GM10847 (cell line): ENCODE results near the gene ABCC9.

Experiments used
- POLR2A ChIP-seq: IDR thresholded peaks from 2 replicates; pipeline ENCODE4 v1.6.1; 2011; ENCODE audit not compliant: insufficient read length; ENCODE audit errors: extremely low read depth

Gene ABCC9

DNA sequence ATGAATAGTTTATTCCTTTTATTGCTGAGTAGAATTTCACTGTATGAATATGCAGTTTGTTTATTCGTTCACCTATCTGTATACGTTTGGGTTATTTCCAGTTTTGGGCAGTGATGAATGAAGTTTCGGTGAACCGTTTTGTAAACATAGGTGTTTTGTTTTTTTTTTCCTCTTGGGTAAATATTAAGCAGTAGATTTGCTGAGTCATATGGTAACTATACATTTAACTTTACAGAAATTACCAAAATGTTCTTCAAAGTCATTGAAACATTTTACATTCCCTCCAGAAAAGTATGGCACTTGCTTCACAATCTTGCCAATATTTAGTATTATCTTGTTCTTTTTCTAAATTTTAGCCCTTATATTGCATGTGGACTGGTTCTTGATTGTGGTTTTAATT is 3.8 kb upstream of the ABCC9 start:
- no peak for TF ChIP-seq POLR2A

- TF ChIP-seq POLR2A = no peak
Observed at GRCh38 chr12:21942377-21942703, 1.1 kb upstream of the ABCC9 start.

DNA sequence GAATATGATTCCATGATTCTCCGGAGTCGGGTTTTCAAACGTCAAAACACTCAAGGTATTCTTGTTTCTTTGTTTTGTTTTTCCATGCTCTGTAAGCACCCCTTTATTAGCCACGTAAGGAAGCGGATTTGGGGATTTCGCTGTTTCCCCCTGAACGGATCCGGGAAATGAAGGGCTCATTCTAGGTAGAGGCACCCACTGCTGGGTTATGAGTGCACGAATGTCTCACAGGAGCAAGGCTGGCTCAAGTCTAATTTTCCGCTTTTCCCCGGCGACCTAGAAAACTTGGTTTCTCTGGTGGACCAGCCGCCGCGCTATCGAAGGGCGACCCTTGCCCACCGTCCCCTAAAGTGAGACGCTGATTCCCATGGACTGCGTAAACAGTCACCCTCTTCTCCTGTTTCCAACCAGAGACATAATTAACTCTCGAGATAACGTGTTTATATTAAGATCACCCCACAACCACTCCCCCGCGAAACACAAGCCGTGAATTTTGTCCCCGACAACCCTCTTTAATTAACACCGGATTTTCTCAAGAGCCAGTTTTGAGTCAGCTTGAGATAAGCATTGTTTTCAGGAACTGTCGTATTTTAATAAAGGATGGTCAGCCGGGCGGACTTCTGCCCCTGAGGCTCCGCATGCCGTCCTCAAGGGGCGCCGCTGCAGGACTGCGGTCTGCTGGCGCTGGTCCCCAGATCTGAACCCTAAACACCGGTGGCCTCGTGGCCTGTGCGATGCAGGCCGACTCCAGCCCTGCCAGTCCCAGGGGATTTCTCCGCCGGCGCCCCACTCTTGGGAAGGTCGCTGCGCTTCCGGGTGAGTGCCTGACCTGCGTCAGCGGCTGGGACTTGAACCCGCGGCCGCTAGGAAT is 515 bp upstream of the ABCC9 start:
- TF ChIP-seq POLR2A = no peak

DNA sequence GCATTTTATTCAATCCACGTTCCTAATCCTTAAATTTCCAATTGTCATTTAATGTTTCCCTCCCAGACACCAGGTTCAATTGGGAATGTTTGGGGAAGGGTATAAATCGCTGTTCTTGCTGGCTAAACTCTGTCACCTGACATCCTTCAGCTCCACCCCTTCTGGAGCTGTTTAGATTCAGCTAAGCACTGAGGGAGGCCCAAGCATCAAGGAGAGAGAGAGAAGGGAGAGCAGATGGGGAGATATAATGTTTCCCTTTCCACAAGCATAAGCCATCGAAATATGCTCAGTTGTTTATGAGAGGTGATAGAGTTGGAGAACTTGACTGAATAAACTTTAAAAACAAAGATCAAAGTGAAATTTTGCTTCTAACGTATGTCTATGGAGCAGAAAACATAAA is 1.8 kb downstream of the ABCC9 start:
- TF ChIP-seq POLR2A = no peak

DNA sequence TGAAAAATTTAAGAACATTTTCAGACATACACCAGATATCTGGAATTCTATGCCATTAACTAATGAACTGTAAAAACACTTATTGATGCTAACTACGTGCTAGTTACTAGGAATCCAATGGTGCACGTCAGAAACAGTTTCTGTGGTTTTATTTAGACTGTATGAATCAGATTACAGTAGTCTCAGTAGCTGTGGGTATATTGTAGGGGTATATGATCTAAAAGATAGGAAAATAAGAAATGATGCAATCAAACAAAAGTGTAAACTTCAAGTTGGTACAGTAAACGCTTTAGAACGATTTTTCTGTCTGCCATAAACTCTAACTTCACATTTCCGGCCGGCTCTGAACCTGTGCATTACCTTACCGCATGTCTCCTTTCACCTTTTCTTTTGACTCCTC is 2.3 kb downstream of the ABCC9 start:
- no peak for TF ChIP-seq POLR2A

DNA sequence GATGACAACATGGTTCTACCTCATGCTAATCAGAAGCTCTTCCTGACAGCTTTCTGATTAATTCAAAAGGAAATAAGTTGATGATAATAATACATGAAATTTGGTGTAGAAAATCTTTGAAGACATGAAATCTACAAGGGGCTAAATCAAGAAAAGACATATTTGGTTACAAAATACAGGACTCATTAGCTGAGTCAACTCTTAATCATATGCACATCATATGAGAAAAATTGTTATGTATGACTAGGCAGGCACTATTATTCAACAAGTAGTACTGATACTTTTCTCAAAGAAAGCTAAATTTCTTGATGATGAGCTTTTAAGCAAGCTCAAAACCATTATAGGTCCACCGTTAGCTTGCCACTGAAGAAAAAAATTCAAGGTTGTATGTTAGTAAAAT is 7.1 kb downstream of the ABCC9 start:
- TF ChIP-seq POLR2A = no peak

DNA sequence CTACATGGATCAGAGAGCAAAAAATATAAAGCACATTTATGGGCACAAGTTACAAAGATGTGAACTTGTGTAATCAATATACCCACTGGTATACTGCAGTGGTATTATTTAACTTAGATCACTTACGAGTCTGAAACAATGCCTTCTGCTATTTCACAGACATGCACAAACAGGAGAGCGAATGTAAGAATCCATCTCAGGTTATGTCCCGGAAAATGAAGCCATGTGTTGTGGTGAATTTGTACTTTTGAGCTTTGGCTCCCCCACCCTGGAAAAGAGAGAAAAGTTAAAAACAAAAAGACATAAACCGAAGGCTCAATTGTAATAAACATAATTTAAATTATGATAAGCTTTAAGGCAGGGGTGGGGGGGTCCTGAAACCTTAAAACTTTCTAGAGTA is 7.6 kb downstream of the ABCC9 start:
- TF ChIP-seq POLR2A = no peak

GRCh38 chr12:21925296-21925913 is 15.8 kb downstream of the ABCC9 start:
- TF ChIP-seq POLR2A = no peak

- TF ChIP-seq POLR2A = no peak
Observed at GRCh38 chr12:21921436-21921835, 19.8 kb downstream of the ABCC9 start.

DNA sequence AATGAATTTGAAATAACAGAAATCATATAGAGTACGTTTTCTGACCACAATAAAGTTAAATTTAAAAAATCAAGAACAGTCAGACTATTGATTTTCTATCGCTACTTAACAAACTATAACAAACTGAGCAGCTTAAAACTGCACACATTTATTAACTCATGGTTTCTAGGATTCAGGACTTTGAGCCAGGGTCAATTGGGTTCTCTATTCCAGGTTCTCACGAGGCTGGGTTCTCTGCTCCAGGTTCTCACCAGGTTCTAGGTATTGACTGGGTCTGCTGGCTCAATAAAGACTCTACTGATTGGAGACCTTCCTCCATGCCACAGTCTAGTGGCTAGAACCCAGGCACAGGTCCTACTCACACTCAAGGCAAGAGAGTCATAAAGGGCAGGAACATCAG is 22.8 kb downstream of the ABCC9 start:
- TF ChIP-seq POLR2A = no peak

GRCh38 chr12:21913823-21914222 is 27.4 kb downstream of the ABCC9 start:
- TF ChIP-seq POLR2A = no peak

- TF ChIP-seq POLR2A = no peak
Observed at GRCh38 chr12:21912318-21912717, 28.9 kb downstream of the ABCC9 start.

GRCh38 chr12:21911832-21912231 is 29.4 kb downstream of the ABCC9 start:
- no peak for TF ChIP-seq POLR2A

DNA sequence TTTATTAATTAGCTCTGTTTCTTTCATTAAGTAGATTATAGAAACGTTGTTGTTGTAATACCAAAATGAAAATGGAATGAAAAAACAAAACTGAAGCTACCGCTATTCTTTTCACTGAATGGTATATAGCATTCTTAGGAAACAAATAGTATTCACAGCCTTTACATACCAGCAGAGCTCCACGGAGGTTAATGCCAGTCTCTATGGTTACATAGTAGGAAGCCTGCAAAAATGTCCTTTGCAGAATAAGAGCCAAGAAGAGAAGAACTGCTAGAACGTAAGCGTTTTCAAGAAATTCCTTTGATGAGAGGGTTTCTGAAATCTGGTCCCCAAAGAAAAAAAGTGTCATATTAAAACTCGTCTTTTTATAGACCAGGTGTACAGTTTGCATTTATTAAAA is 30.6 kb downstream of the ABCC9 start:
- TF ChIP-seq POLR2A = no peak

DNA sequence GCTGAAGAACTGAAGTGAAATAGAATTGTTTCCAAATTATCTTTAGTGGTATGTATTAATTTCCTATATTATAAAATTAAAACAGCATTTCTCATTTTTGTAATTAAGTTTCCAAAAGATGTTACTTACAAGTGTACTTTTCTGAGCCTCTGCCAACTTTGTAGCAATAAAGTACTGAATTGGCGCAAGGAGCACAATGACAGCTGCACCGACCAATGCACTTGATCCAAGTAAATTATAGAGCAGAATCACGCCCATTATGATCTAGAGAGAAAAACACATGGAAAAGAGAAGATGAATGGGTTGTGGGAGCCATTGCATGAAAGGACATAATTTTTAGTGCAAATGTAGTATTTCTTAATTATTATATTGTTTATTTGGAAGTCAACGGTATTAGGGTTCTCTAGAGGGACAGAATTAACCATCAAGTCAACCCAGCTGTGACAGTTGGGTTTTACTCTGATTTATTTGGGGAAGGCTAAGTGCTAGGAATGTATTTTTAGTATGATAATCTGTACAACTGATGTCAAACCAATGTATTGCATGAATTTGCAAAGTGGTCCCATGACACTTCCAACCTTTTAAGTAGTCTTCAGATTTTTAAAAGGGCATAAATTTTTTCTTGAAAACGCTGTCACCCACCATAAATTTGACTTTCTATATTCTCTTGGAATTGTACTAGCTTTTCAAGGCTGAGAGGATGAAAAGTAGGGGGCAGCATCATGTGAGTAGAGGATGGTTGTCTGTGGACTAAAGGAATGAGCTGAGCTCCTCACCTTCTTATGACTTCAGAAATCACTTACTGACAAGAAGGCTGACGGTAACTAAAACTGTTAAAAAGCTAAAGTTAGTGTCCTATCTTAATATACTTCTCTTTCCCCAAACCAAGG is 33.0 kb downstream of the ABCC9 start:
- TF ChIP-seq POLR2A = no peak
